ENCODE data around the gene CYP39A1. TPM values are rescaled to one million over a fixed set of nuclear protein-coding genes. Genes with fewer than 3 reads are reported as not detected.

Gene CYP39A1
- total RNA-seq, 2 donors from 2014 or later: 0.68 to 1.1 TPM

DNA sequence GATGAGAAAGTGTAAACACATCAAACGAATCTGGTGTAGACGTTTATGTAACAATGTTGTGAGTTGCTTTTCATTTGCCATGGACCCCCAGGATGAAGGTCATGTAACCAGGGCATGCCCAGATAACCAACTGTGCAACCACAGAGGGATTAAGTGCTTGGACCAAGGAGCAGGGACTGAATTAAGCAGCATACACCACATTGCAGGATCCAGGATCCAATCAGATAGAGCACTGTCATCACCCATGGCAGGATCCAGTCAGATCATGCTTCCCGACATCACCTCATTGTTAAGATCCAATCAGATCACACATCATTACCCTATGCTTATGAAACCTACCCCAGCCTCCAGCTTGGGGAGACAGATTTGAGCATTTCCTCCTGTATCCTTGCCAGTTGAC, 87.1 kb downstream of the CYP39A1 start:
- H3K27me3 ChIP-seq (replicated peaks; ENCODE audit: insufficient read depth): no peaks in the 10 kb centered on the region
- TF ChIP-seq, protein P1, sequence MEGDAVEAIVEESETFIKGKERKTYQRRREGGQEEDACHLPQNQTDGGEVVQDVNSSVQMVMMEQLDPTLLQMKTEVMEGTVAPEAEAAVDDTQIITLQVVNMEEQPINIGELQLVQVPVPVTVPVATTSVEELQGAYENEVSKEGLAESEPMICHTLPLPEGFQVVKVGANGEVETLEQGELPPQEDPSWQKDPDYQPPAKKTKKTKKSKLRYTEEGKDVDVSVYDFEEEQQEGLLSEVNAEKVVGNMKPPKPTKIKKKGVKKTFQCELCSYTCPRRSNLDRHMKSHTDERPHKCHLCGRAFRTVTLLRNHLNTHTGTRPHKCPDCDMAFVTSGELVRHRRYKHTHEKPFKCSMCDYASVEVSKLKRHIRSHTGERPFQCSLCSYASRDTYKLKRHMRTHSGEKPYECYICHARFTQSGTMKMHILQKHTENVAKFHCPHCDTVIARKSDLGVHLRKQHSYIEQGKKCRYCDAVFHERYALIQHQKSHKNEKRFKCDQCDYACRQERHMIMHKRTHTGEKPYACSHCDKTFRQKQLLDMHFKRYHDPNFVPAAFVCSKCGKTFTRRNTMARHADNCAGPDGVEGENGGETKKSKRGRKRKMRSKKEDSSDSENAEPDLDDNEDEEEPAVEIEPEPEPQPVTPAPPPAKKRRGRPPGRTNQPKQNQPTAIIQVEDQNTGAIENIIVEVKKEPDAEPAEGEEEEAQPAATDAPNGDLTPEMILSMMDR (IDR thresholded peaks at IDR 0.05): no peak

GRCh38 chr6:46563924-46564323, 88.7 kb downstream of the CYP39A1 start:
- no peak for ATAC-seq (ENCODE audit: insufficient number of reproducible peaks, low FRiP score, low read depth)
- TF ChIP-seq, protein P1 (IDR thresholded peaks at IDR 0.05): no peak

More for the DNA sequence above, 87.1 kb downstream of the CYP39A1 start:
- Histone ChIP-seq H3K27ac (no peak overlapping the region), H3K36me3 (no peaks in the 10 kb centered on the region), H3K9me3 (no peaks in the 10 kb centered on the region), H3K4me3 (no peak overlapping the region), H3K4me1 (ENCODE audit: control insufficient read depth in 1 of 2, low read depth in 2 of 2) (no peaks in the 10 kb centered on the region)
- DNase-seq (ENCODE audit: low spot score) (no peak), ATAC-seq (ENCODE audit: insufficient number of reproducible peaks, low FRiP score, low read depth) (no peak)

DNA sequence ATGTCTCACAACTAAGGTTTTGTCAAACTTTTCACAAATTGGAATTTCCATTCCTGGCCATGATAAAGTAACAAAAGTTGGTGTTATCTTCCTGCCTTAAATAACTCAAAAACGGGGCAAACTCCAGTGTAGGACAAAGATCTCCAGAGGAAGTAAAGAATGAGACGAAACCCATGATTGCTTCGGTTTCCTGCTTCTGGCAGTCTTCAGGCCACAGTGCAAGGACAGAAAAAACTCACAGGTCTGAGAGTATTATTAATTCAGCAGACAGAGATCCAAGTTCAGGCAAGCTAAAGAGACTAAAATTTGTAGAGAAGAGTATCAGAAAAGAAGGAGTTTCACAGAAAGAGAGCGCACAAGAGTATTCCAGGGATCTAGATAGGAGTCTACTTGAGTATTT, 96.6 kb downstream of the CYP39A1 start:
- Histone ChIP-seq H3K4me1 (ENCODE audit: control insufficient read depth in 1 of 2, low read depth in 2 of 2) (peaks cover 0 to 10% of the 10 kb centered on the region in 2 donors), H3K27ac (peak overlapping the region in 1 of 2 donors; percentile 3), H3K27me3 (replicated peaks; ENCODE audit: insufficient read depth) (no peaks in the 10 kb centered on the region), H3K36me3 (no peaks in the 10 kb centered on the region), H3K4me3 (peak overlapping the region; percentile 19), H3K9me3 (no peaks in the 10 kb centered on the region)
- ATAC-seq (ENCODE audit: insufficient number of reproducible peaks, low FRiP score, low read depth) (no peak), DNase-seq (ENCODE audit: low spot score) (no peak)
- TF ChIP-seq, protein P1 (IDR thresholded peaks at IDR 0.05): no peak

More at GRCh38 chr6:46563924-46564323, 88.7 kb downstream of the CYP39A1 start:
- DNase-seq (ENCODE audit: low spot score): no peak
- Histone ChIP-seq H3K9me3 (no peaks in the 10 kb centered on the region), H3K27ac (no peak overlapping the region), H3K27me3 (replicated peaks; ENCODE audit: insufficient read depth) (no peaks in the 10 kb centered on the region), H3K36me3 (no peaks in the 10 kb centered on the region), H3K4me1 (ENCODE audit: control insufficient read depth in 1 of 2, low read depth in 2 of 2) (no peaks in the 10 kb centered on the region), H3K4me3 (no peak overlapping the region)

- ATAC-seq (ENCODE audit: insufficient number of reproducible peaks, low FRiP score, low read depth): no peak
- Histone ChIP-seq H3K27me3 (replicated peaks; ENCODE audit: insufficient read depth) (no peaks in the 10 kb centered on the region), H3K36me3 (no peaks in the 10 kb centered on the region)
Observed at GRCh38 chr6:46555129-46555528, 97.5 kb downstream of the CYP39A1 start.

DNA sequence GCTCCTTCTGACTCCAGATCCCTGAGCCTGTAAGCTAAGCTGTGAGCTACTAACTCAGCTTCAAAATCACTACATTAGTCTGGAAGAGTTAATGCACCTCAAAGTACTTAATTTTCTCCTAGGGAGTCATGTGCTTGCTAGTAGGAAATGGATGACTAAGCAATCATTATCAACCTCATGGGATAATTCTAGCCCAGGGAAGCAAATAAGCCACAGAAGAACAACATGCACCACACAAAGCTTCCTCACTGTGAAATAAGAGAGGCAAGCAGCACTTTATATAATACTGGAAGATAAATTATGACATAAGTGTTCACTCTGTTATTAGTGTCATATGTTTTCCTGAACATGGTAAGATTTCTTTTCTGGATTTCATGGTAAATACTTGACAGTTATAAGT, 103.5 kb downstream of the CYP39A1 start:
- Histone ChIP-seq H3K36me3 (no peaks in the 10 kb centered on the region), H3K27ac (no peak overlapping the region), H3K4me3 (no peak overlapping the region), H3K4me1 (ENCODE audit: control insufficient read depth in 1 of 2, low read depth in 2 of 2) (no peaks in the 10 kb centered on the region), H3K9me3 (no peaks in the 10 kb centered on the region), H3K27me3 (replicated peaks; ENCODE audit: insufficient read depth) (no peaks in the 10 kb centered on the region)
- DNase-seq (ENCODE audit: low spot score) (no peak), ATAC-seq (ENCODE audit: insufficient number of reproducible peaks, low FRiP score, low read depth) (no peak)
- TF ChIP-seq, protein P1 (IDR thresholded peaks at IDR 0.05): no peak

More at GRCh38 chr6:46555129-46555528, 97.5 kb downstream of the CYP39A1 start:
- H3K4me1 ChIP-seq (ENCODE audit: control insufficient read depth in 1 of 2, low read depth in 2 of 2): peaks cover 0 to 10% of the 10 kb centered on the region in 2 donors
- TF ChIP-seq, protein P1 (IDR thresholded peaks at IDR 0.05): no peak
- no peak overlapping the region for H3K27ac ChIP-seq
- DNase-seq (ENCODE audit: low spot score): no peak
- H3K4me3 ChIP-seq: no peak overlapping the region
- H3K9me3 ChIP-seq: no peaks in the 10 kb centered on the region

Measured in thoracic aorta (tissue), 2 donors.